ENCODE measurements around the gene GLDN. TPM values are rescaled to one million over a fixed set of nuclear protein-coding genes. Genes with fewer than 3 reads are reported as not detected.

GLDN gene
- total RNA-seq, 4 donors from 2014 or later: 36.2 to 86.1 (median 60.0) TPM

DNA sequence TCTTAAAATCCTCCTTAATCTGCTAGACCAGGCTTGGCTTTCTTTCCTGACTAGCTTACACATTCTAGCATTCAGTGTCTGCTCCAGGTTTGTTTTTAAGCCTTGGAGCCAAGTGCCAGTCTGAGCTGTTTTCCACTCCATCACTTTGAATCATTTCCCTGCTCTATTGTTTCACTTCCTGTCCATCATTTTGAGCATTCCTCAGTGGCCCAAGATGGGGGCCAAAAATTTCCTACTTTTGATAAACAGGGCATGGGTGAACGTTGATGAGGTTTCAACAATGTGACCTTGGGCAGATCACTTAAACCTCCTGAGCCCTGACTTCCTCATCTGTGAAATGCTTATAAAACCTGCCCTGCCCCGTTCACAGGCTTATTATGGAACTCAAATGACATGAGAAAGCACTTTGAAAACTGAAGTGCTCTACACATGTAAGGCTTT lies 7.4 kb upstream of the GLDN start:
- TF ChIP-seq, protein P1, sequence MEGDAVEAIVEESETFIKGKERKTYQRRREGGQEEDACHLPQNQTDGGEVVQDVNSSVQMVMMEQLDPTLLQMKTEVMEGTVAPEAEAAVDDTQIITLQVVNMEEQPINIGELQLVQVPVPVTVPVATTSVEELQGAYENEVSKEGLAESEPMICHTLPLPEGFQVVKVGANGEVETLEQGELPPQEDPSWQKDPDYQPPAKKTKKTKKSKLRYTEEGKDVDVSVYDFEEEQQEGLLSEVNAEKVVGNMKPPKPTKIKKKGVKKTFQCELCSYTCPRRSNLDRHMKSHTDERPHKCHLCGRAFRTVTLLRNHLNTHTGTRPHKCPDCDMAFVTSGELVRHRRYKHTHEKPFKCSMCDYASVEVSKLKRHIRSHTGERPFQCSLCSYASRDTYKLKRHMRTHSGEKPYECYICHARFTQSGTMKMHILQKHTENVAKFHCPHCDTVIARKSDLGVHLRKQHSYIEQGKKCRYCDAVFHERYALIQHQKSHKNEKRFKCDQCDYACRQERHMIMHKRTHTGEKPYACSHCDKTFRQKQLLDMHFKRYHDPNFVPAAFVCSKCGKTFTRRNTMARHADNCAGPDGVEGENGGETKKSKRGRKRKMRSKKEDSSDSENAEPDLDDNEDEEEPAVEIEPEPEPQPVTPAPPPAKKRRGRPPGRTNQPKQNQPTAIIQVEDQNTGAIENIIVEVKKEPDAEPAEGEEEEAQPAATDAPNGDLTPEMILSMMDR (IDR thresholded peaks at IDR 0.05; ENCODE audit: low read depth): no peak

DNA sequence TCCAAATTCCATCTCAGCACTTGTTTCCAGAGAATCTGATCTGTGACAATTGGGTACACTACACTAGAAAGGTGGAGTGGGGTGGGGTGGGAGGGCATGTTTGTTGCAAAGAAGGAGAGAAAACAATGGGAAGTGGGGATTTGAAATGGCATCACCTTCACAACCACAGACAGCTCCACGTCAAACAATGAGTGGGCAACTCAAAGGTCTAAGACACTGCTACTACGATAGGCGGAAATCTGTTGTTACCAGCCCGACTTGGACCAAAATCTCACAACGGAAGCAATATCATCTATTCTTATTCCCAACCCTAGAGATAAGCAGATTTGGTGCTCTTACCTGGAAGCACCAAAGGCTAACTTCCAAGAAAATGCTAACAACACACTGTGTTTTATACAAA lies 6.4 kb upstream of the GLDN start:
- TF ChIP-seq, protein P1 (IDR thresholded peaks at IDR 0.05; ENCODE audit: low read depth): no peak

GRCh38 chr15:51335538-51336410 lies 5.7 kb upstream of the GLDN start:
- TF ChIP-seq, protein P1 (IDR thresholded peaks at IDR 0.05; ENCODE audit: low read depth): no peak

- TF ChIP-seq, protein P1 (IDR thresholded peaks at IDR 0.05; ENCODE audit: low read depth): no peak
These were observed 3.0 kb upstream of the GLDN start, which contains the start of gene CYP19A1 for GRCh38 chr15:51338496-51338895. Gene CYP19A1, minus strand, starts transcription at chr15:51338596. Its CDS starts 95,684 bp downstream, at chr15:51242912.

DNA sequence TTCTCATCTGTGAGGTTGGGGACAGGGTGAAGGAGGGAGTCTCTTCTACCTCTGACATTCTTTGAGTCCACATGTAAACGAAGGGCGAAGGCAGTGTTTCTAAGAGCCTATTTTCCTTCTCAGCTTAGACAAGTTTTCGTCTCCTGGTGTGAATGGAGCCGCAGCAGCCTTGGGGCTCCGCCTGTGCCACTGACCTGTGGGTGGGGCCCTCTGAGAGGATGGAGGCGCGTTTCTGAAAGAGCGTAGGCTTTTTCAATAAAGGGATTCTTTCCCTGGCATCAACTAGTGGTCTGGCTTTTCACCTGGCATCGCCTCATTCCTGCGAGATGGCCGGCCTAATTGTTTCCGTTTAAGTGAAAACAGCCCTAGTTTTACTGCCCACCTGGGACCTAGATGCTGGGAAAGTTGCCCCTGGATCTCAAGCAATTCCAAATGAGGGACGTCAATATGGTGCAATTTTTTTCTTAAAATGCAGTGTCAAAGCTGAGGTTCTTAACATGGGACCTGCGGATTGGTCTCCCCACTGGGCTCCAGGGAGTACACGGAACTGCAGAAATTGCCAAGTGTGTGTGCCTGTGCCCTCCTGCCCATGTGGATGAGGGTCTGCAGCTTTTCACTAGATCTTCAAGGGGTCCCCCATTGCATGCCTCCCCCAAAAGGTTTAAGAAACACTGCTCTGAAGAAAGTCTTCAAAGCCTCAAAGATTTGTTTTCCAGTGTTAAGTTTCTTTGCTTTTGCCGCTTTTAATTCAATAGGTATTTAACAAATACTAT lies 958 bp downstream of the GLDN start:
- TF ChIP-seq, protein P1 (IDR thresholded peaks at IDR 0.05; ENCODE audit: low read depth): no peak

DNA sequence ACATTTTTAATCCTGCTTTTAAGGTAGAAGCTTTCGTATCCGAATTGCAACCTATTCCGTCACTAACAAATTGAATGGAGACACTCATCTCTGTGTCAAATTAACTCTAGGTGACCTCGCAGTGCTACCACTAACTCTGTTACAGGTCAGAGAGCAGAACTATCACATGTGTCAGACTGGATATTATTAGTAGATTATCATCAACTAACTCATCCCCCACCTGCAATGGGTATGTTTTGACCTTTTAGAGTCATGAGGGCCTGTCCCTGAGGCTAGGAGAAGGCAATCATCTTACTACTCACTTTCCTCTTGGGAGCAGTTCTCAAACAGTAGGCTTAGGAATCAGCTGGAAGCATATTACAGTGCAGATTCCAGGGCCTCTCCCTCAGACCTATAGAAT lies 2.0 kb downstream of the GLDN start:
- TF ChIP-seq, protein P1 (IDR thresholded peaks at IDR 0.05; ENCODE audit: low read depth): no peak

- TF ChIP-seq, protein P1 (IDR thresholded peaks at IDR 0.05; ENCODE audit: low read depth): no peak
These were observed 4.7 kb downstream of the GLDN start for GRCh38 chr15:51346136-51346535.
